Left ventricle myocardium inferior (tissue), 1 donor: ENCODE results near the gene GAK. TPM values are rescaled to one million over a fixed set of nuclear protein-coding genes. Genes with fewer than 3 reads are reported as not detected.

Experiments used
- DNase-seq: peaks from one replicate; pipeline ENCODE4 v3.0.0-alpha.2; 2020
- H3K27ac ChIP-seq: fragments of 200-600 bp; replicated peaks from 2 replicates; pipeline ENCODE4 v1.8.0; 2021
- H3K27me3 ChIP-seq: fragments of 200-600 bp; 2 replicates; pipeline ENCODE4 v1.8.0; 2021; ENCODE audit warnings: low read depth
- H3K36me3 ChIP-seq: fragments of 200-600 bp; 2 replicates; pipeline ENCODE4 v1.8.0; 2021
- H3K4me1 ChIP-seq: fragments of 200-600 bp; 2 replicates; pipeline ENCODE4 v1.8.0; 2021
- H3K4me3 ChIP-seq: fragments of 200-600 bp; 2 replicates; pipeline ENCODE4 v1.8.0; 2021; ENCODE audit warnings: mild to moderate bottlenecking, moderate library complexity
- H3K9me3 ChIP-seq: fragments of 200-600 bp; replicated peaks from 2 replicates; pipeline ENCODE4 v1.8.0; 2021
- CTCF ChIP-seq: fragments of 200-600 bp; IDR thresholded peaks from 2 replicates; pipeline ENCODE4 v1.8.0; 2021; ENCODE audit warnings: antibody characterized with exemption, mild to moderate bottlenecking, borderline replicate concordance
- intact Hi-C: fragments of 100-400 bp; cut with micrococcal nuclease; formaldehyde crosslinking; loops from one replicate; pipeline ENCODE4 v1.11.0; 2022
- total RNA-seq: library from RNA; stranded (reverse); fragmentation: NEBNext Ultra II Directional; extraction: Animal tissue kit (Norgen Biotek cat#: 25700); gene quantifications from one replicate; pipeline ENCODE4 v1.2.1, GENCODE V29; 2021
- donor health status: DM: no; HTN: yes; CAD: no; lungs with severe emphysema.

GAK gene
- total RNA-seq, 1 donor from 2014 or later, result 25.1 TPM

GRCh38 chr4:836003-836511 is 96.1 kb downstream of the GAK start:
- no peaks in the 10 kb centered on the region for H3K36me3 ChIP-seq
- H3K4me3 ChIP-seq, result peak overlapping the region; percentile 36
- peaks cover 26% of the 10 kb centered on the region for H3K4me1 ChIP-seq
- H3K9me3 ChIP-seq, result peaks cover 37% of the 10 kb centered on the region
- TF ChIP-seq CTCF, result no peak
- peak overlapping the region; percentile 45 for H3K27ac ChIP-seq
- intact Hi-C loops, result no loop called here
- peaks cover 6% of the 10 kb centered on the region for H3K27me3 ChIP-seq
- DNase-seq, result no peak

GRCh38 chr4:835148-836002 is 96.7 kb downstream of the GAK start:
- peaks cover 32% of the 10 kb centered on the region for H3K4me1 ChIP-seq
- peak overlapping the region; percentile 36 for H3K4me3 ChIP-seq
- DNase-seq, result peak; percentile 70
- intact Hi-C loops, result no loop called here
- peaks cover 13% of the 10 kb centered on the region for H3K27me3 ChIP-seq
- peaks cover 36% of the 10 kb centered on the region for H3K9me3 ChIP-seq
- no peak for TF ChIP-seq CTCF
- peak overlapping the region; percentile 45 for H3K27ac ChIP-seq
- H3K36me3 ChIP-seq, result no peaks in the 10 kb centered on the region

GRCh38 chr4:834368-835147 is 97.6 kb downstream of the GAK start:
- Histone ChIP-seq H3K4me3 (no peak overlapping the region), H3K36me3 (no peaks in the 10 kb centered on the region), H3K9me3 (peaks cover 36% of the 10 kb centered on the region), H3K27ac (no peak overlapping the region), H3K4me1 (peaks cover 40% of the 10 kb centered on the region), H3K27me3 (peaks cover 21% of the 10 kb centered on the region)
- intact Hi-C loops, result no loop called here
- no peak for TF ChIP-seq CTCF
- no peak for DNase-seq

- Histone ChIP-seq H3K4me3 (no peak overlapping the region), H3K27me3 (peaks cover 28% of the 10 kb centered on the region), H3K4me1 (peaks cover 47% of the 10 kb centered on the region), H3K27ac (no peak overlapping the region), H3K36me3 (no peaks in the 10 kb centered on the region), H3K9me3 (peaks cover 31% of the 10 kb centered on the region)
- no peak for DNase-seq
- TF ChIP-seq CTCF, result no peak
- intact Hi-C loops, result no loop called here
These were observed 98.3 kb downstream of the GAK start for GRCh38 chr4:833731-834367.

GRCh38 chr4:833156-833555 is 99.0 kb downstream of the GAK start:
- H3K4me3 ChIP-seq, result no peak overlapping the region
- H3K4me1 ChIP-seq, result peaks cover 53% of the 10 kb centered on the region
- intact Hi-C loops, result no loop called here
- peaks cover 35% of the 10 kb centered on the region for H3K27me3 ChIP-seq
- no peaks in the 10 kb centered on the region for H3K36me3 ChIP-seq
- peaks cover 24% of the 10 kb centered on the region for H3K9me3 ChIP-seq
- no peak for DNase-seq
- H3K27ac ChIP-seq, result no peak overlapping the region
- TF ChIP-seq CTCF, result no peak
